ENCODE measurements around the gene RBM43.
"Not testable (repeated sequence)": the region's sequence is repeated elsewhere in the genome, so short reads cannot be mapped to it uniquely, and the experiment has no call there.

The RBM43 gene

GRCh38 chr2:151267537-151267936 is 5.9 kb upstream of the RBM43 start:
- no peak for DNase-seq

- DNase-seq = no peak
Measured at GRCh38 chr2:151265991-151266390, 4.3 kb upstream of the RBM43 start.

GRCh38 chr2:151264157-151264825 is 2.6 kb upstream of the RBM43 start:
- DNase-seq = no peak

- DNase-seq = no peak
Measured at GRCh38 chr2:151262629-151263028, 966 bp upstream of the RBM43 start.

- no peak for DNase-seq
Measured at GRCh38 chr2:151261977-151262291, 271 bp upstream of the RBM43 start.

- no peak for DNase-seq
Measured at GRCh38 chr2:151260573-151261230, 961 bp downstream of the RBM43 start.

GRCh38 chr2:151258121-151258520 is 3.5 kb downstream of the RBM43 start:
- DNase-seq = no peak

- DNase-seq = no peak
Measured at GRCh38 chr2:151252646-151253045, 9.0 kb downstream of the RBM43 start.

- no peak for DNase-seq
Measured at GRCh38 chr2:151251012-151251411, 10.7 kb downstream of the RBM43 start.

GRCh38 chr2:151247432-151247831 is 14.2 kb downstream of the RBM43 start:
- no peak for DNase-seq

- no peak for DNase-seq
Measured at GRCh38 chr2:151246152-151246551, 15.5 kb downstream of the RBM43 start.

- DNase-seq = no peak
Measured at GRCh38 chr2:151243468-151243867, 18.2 kb downstream of the RBM43 start.

GRCh38 chr2:151241224-151241623 is 20.4 kb downstream of the RBM43 start:
- DNase-seq = no peak

GRCh38 chr2:151240433-151240832 is 21.2 kb downstream of the RBM43 start:
- DNase-seq = no peak

- no peak for DNase-seq
Measured at GRCh38 chr2:151239624-151240023, 22.0 kb downstream of the RBM43 start.

GRCh38 chr2:151238527-151239487 is 22.9 kb downstream of the RBM43 start:
- peak; percentile 22 for DNase-seq

GRCh38 chr2:151237422-151238025 is 24.1 kb downstream of the RBM43 start:
- DNase-seq = no peak

GRCh38 chr2:151233760-151234159 is 27.9 kb downstream of the RBM43 start:
- DNase-seq = not testable (repeated sequence)

- not testable (repeated sequence) for DNase-seq
Measured at GRCh38 chr2:151233288-151233687, 28.4 kb downstream of the RBM43 start.

- DNase-seq = no peak
Measured at GRCh38 chr2:151230627-151231140, 31.0 kb downstream of the RBM43 start.

- no peak for DNase-seq
Measured at GRCh38 chr2:151228847-151229512, 32.7 kb downstream of the RBM43 start.

GRCh38 chr2:151217343-151217742 is 44.3 kb downstream of the RBM43 start:
- DNase-seq = no peak

- DNase-seq = no peak
Measured at GRCh38 chr2:151207100-151207499, 54.6 kb downstream of the RBM43 start.

Measured in 8988T (cell line).